M059J (cell line): ENCODE measurements around the gene FOXN1. TPM values are rescaled to one million over a fixed set of nuclear protein-coding genes. Genes with fewer than 3 reads are reported as not detected.
"Not testable (repeated sequence)": the region's sequence is repeated elsewhere in the genome, so short reads cannot be mapped to it uniquely, and the experiment has no call there.

Experiments used
- DNase-seq: peaks from one replicate; pipeline ENCODE4 v3.0.0-alpha.2; 2012; ENCODE audit warnings: low read depth
- total RNA-seq: library from RNA; depleted of rRNA; stranded (reverse); fragments of >200 nt; shearing (Covaris generic); gene quantifications from 2 replicates; pipeline ENCODE4 v1.2.3, GENCODE V29; 2014; rRNA removed

The FOXN1 gene
- not detected in 2 replicates for total RNA-seq

DNA sequence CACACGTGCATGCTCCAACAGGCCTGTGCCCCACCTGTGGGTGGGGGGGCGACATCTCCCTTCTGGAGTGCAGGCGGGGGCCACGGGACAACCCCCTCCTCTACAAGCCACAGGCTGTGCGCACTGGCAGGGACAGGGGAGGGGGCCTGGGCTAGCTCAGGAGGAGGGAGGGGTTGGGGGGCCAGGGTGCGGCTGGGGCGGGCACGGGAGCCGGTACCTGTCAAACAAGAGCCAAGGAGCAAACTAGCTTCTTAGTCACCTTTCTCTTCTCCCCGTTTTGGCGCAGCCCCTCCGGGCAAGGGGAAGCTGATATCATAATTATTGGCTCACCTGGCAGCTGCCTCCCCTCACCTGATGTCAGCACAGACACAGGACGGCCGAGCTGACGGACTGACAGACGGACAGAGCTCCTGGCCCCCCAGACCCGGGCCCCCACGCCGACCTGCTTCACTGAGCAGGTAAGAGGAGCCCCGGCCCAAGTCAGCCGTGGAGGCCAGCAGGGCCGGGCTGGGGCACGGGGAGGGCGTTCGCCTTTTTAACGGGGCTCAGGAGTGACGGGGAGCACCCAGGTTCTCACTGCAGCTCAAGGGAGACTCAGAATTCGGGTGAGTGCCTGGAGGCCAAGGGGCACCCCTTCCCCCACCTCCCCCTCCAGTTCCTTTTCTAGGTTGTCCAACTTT, at the start of gene FOXN1:
Gene FOXN1 (plus strand): TSS at position 363 of the 680 bp plus-strand sequence. CDS start 17,622 bp downstream, outside the sequence.
- no peak for DNase-seq

DNA sequence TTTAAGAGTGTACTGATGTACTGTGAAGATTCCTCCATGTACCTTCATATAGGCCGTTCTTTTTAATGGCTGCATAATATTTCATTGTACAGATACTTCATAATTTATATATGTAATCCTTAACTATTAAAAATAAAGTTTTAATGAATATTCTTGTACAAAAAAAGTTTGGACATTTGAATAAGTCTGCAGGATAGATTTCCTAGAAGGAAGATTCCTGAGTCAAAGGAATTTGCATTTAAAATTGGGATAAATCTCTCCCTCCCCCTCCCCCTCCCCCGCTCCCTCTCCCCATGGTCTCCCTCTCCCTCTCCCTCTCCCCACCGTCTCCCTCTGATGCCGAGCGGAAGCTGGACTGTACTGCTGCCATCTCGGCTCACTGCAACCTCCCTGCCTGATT, 48.3 kb upstream of the FOXN1 start:
- no peak for DNase-seq

DNA sequence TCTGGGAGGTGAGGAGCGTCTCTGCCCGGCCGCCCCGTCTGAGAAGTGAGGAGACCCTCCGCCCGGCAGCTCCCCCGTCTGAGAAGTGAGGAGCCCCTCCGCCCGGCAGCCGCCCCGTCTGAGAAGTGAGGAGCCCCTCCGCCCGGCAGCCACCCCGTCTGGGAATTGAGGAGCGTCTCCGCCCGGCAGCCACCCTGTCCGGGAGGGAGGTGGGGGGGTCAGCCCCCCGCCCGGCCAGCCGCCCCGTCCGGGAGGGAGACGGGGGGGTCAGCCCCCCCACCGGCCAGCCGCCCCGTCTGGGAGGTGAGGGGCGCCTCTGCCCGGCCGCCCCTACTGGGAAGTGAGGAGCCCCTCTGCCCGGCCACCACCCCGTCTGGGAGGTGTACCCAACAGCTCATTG, 47.3 kb upstream of the FOXN1 start:
- DNase-seq = not testable (repeated sequence)

- no peak for DNase-seq
Measured at GRCh38 chr17:28460901-28461300, 45.2 kb upstream of the FOXN1 start.

- DNase-seq = no peak
Measured at GRCh38 chr17:28466001-28466400, 40.1 kb upstream of the FOXN1 start.

DNA sequence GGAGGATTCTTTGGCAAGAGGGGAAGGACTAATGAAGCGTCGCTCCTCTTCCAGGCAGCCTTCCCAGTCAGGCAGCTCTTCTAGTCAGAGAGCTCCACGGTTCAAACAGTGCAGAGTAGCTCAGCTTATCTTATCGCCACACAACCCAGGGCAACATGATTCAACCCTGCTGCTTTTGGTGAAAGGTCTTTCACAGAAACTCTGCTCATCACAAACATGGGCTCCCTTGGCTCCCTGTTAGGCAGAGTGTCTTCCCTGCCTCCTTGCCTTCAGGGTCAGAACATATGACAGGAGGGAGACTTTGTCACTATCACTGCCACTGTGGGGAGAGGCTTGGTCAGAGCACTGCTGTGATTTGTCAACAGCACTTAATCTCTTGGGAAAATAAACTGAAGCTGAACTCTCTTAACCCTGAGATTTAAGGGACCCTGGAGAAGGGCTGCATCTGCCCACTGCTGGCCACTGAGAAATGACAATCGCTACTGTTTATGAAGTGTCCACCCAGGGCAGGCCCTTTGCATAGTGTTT, 39.6 kb upstream of the FOXN1 start:
- DNase-seq = no peak

GRCh38 chr17:28467456-28468025, 38.6 kb upstream of the FOXN1 start:
- DNase-seq = peak; percentile 58

GRCh38 chr17:28468033-28468735, 38.0 kb upstream of the FOXN1 start:
- DNase-seq = not testable (repeated sequence)

- DNase-seq = no peak
Measured at GRCh38 chr17:28468781-28469180, 37.4 kb upstream of the FOXN1 start.

GRCh38 chr17:28469376-28469775, 36.8 kb upstream of the FOXN1 start:
- no peak for DNase-seq

GRCh38 chr17:28470266-28470913, 35.8 kb upstream of the FOXN1 start:
- DNase-seq = no peak

DNA sequence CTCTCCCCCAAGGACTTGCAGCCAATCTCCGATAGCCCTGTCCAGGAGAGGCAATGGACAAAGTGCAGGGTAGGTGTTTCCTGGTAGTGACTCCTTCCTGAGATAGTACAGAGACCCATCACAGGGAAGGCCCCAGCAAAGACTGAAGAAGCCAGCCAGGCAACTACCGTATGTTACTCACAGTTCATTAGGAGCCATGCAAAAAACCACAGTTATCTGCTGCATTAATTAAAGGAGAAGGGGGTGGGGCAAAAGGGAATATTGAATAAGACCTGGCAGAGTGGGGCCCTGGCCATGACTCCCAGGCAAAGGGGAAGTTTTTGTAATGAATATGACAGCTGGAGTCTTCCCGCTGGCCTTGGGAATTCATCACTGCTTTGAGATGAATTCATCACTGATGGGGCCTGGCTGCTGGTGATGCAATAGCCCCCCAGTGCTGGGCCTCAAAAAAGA, 35.2 kb upstream of the FOXN1 start:
- no peak for DNase-seq

- DNase-seq = no peak
Measured at GRCh38 chr17:28471531-28472342, 34.4 kb upstream of the FOXN1 start.

DNA sequence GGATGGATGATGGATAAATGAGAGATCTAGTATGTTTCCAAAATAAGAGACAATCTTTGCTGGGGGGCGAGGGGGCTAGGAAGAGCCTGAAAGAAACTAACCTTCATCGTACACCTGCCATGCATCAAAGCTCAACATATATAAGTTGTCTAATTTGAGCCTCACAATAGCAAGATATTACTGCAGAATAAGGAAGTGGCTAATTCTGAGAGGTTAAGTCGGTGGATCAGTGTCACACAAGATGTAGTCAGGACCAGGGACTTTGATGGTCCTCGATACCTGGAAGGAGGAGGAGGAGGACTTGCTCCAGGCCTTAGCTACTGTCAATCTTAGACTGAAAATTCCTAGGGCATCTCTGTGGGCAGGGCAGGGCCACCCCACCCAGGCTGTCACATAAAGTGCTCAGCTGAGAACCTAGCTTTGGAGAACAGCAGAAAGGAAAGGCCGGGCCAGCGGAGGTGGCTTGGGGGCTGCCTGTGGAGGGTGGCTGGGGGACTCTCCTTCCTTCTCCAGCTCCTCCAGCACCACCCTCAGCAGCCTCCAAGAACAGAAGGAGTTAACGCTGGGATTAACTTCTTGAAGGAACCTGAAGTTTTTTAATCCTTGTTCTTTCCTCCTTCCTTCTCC, 33.2 kb upstream of the FOXN1 start:
- no peak for DNase-seq

GRCh38 chr17:28473542-28473941, 32.6 kb upstream of the FOXN1 start, which contains the start of gene SLC13A2:
SLC13A2 (plus strand) TSS chr17:28473644; CDS start chr17:28473713, 69 bp downstream.
- no peak for DNase-seq

DNA sequence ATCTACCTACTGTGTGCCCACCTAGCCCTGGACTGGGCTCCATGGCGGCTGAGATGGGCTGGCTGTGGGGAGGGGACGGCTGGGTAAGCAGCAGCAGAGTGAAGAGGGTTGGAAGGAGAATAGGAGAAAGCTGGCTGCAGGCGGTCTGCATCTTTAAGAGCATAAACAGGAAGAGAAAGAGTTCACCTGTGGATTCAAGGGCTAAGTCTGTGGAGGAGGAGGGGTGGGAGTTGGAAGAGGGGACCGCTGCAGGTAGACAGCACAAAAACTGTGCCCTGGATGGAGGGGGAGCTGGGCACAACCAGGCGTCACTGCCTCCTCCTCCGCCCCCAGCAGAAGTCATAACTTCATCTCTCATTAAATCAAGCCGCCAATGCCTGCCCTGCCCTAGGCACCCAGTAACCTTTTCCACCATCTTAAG, 32.0 kb upstream of the FOXN1 start:
- DNase-seq = no peak

- DNase-seq = no peak
Measured at GRCh38 chr17:28475151-28475900, 30.8 kb upstream of the FOXN1 start.

DNA sequence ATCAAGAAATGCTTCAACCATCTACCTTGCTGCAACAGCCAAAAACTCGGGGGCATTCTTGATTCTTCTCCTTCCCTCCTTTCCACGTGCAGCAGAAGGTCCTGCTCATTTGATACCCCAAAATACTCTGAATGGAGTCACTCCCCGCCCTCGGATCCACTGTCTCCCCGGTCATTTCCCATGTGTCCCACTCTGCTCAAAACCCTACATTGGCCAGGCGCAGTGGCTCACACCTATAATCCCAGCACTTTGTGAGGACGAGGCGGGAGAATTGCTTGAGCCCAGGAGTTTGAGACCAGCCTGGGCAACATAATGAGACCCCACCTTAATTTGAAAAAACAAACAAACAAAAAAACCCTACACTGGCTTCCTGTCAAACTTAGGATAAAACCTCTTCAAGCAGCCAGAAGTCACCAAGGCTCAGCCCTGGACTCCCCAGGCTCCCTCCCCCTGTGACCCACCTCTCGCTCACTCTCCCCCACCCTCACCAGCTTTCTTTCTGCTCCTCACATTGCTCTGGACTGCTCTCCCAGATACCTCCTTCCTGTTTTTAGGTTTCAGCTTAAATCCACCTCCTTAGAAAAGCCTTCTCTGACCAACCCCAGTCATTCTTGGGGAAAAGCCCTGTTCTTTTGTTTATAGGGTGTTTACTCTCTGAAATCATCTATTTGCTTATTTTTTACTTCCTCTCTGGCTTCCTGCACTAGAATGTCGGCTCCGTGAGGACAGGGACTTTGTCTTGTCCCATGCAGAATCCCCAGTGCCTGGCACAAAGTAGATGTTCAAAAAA, 29.9 kb upstream of the FOXN1 start:
- no peak for DNase-seq

DNA sequence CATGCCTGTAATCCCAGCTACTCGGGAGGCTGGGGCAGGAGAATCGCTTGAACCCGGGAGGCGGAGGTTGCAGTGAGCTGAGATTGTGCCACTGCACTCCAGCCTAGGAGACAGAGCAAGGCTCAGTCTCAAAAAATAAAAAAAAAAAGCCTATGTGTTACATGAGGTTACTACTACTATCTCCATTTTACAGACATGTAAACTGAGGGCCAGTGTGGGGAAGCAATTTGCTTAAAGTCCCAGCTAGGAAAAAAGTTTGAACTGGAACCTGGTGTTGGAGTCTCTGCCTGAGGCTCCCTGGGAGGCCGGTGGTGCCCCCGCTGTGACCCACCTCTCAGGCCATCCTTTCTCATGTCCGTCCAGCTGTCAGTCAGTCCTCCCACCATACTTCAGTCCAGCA, 28.2 kb upstream of the FOXN1 start:
- DNase-seq = no peak
